Mononuclear cell (primary cell): ENCODE data around the gene RFX5. TPM values are rescaled to one million over a fixed set of nuclear protein-coding genes. Genes with fewer than 3 reads are reported as not detected.

Source experiments
- H3K27me3 ChIP-seq: 2 replicates; pipeline ENCODE4 v1.6.0; 2011; ENCODE audit warnings: low read length, control low read depth; ENCODE audit not compliant: insufficient read depth
- H3K4me1 ChIP-seq: 2 replicates; pipeline ENCODE4 v1.5.1; 2011; ENCODE audit warnings: mild to moderate bottlenecking, low read length, control low read depth; ENCODE audit not compliant: insufficient read depth
- H3K4me3 ChIP-seq: 2 replicates; pipeline ENCODE4 v1.5.1; 2011; ENCODE audit warnings: mild to moderate bottlenecking, low read length, moderate library complexity
- H3K9me3 ChIP-seq: 2 replicates; pipeline ENCODE4 v1.5.1; 2011; ENCODE audit warnings: low read depth, mild to moderate bottlenecking, control low read depth, low read length
- total RNA-seq: library from RNA; depleted of rRNA; stranded (reverse); fragments of >200 nt; gene quantifications from one replicate; pipeline ENCODE4 v1.2.3, GENCODE V29; 2012

The RFX5 gene
- total RNA-seq, 1 donor: 45.7 TPM

GRCh38 chr1:151314137-151314875, 32.7 kb downstream of the RFX5 start:
- Histone ChIP-seq H3K4me3 (no peak overlapping the region), H3K9me3 (no peaks in the 10 kb centered on the region), H3K4me1 (peaks cover 20% of the 10 kb centered on the region), H3K27me3 (no peaks in the 10 kb centered on the region)

GRCh38 chr1:151313501-151313900, 33.6 kb downstream of the RFX5 start:
- H3K27me3 ChIP-seq: no peaks in the 10 kb centered on the region
- peaks cover 20% of the 10 kb centered on the region for H3K4me1 ChIP-seq
- no peaks in the 10 kb centered on the region for H3K9me3 ChIP-seq
- H3K4me3 ChIP-seq: no peak overlapping the region

- H3K27me3 ChIP-seq: no peaks in the 10 kb centered on the region
- H3K4me3 ChIP-seq: no peak overlapping the region
- H3K9me3 ChIP-seq: no peaks in the 10 kb centered on the region
Observed at GRCh38 chr1:151312826-151313225, 34.2 kb downstream of the RFX5 start.

GRCh38 chr1:151312411-151312810, 34.6 kb downstream of the RFX5 start:
- H3K27me3 ChIP-seq: no peaks in the 10 kb centered on the region
- no peaks in the 10 kb centered on the region for H3K9me3 ChIP-seq
- H3K4me3 ChIP-seq: no peak overlapping the region
- peaks cover 20% of the 10 kb centered on the region for H3K4me1 ChIP-seq

More at GRCh38 chr1:151312826-151313225, 34.2 kb downstream of the RFX5 start:
- peaks cover 20% of the 10 kb centered on the region for H3K4me1 ChIP-seq

GRCh38 chr1:151311589-151312331, 35.3 kb downstream of the RFX5 start:
- Histone ChIP-seq H3K9me3 (no peaks in the 10 kb centered on the region), H3K4me1 (peaks cover 20% of the 10 kb centered on the region), H3K4me3 (no peak overlapping the region), H3K27me3 (no peaks in the 10 kb centered on the region)

GRCh38 chr1:151311011-151311410, 36.0 kb downstream of the RFX5 start:
- peaks cover 20% of the 10 kb centered on the region for H3K4me1 ChIP-seq
- H3K4me3 ChIP-seq: no peak overlapping the region
- H3K27me3 ChIP-seq: no peaks in the 10 kb centered on the region
- H3K9me3 ChIP-seq: no peaks in the 10 kb centered on the region

- Histone ChIP-seq H3K27me3 (no peaks in the 10 kb centered on the region), H3K4me1 (peaks cover 20% of the 10 kb centered on the region), H3K4me3 (no peak overlapping the region), H3K9me3 (no peaks in the 10 kb centered on the region)
Observed at GRCh38 chr1:151309811-151310323, 37.2 kb downstream of the RFX5 start.

- H3K9me3 ChIP-seq: no peaks in the 10 kb centered on the region
- no peak overlapping the region for H3K4me3 ChIP-seq
- H3K4me1 ChIP-seq: peaks cover 5% of the 10 kb centered on the region
- no peaks in the 10 kb centered on the region for H3K27me3 ChIP-seq
Observed at GRCh38 chr1:151294742-151295462, 52.1 kb downstream of the RFX5 start.

- Histone ChIP-seq H3K9me3 (no peaks in the 10 kb centered on the region), H3K4me3 (no peak overlapping the region), H3K27me3 (no peaks in the 10 kb centered on the region), H3K4me1 (peaks cover 17% of the 10 kb centered on the region)
Observed at GRCh38 chr1:151293093-151293492, 54.0 kb downstream of the RFX5 start.

- H3K4me1 ChIP-seq: peaks cover 17% of the 10 kb centered on the region
- H3K4me3 ChIP-seq: no peak overlapping the region
- H3K9me3 ChIP-seq: no peaks in the 10 kb centered on the region
- no peaks in the 10 kb centered on the region for H3K27me3 ChIP-seq
Observed at GRCh38 chr1:151292207-151293030, 54.6 kb downstream of the RFX5 start.

- H3K4me1 ChIP-seq: peaks cover 17% of the 10 kb centered on the region
- no peaks in the 10 kb centered on the region for H3K9me3 ChIP-seq
- no peaks in the 10 kb centered on the region for H3K27me3 ChIP-seq
- H3K4me3 ChIP-seq: no peak overlapping the region
Observed at GRCh38 chr1:151290709-151291303, 56.2 kb downstream of the RFX5 start.
